ENCODE data around the gene SCO1. TPM values are rescaled to one million over a fixed set of nuclear protein-coding genes. Genes with fewer than 3 reads are reported as not detected.

Gene SCO1
- total RNA-seq, 2 experiments from 2014 or later: 23.7 to 25.3 TPM

Other genes starting within 250 kb of the SCO1 start
- not detected for gene MYH4, start 228.0 kb downstream of the SCO1 start, total RNA-seq
- not detected for gene MYH1, start 179.0 kb downstream of the SCO1 start, total RNA-seq
- gene MYH2, start 147.9 kb downstream of the SCO1 start, total RNA-seq: not detected
- 1 to 10 TPM; 3.9 to 5.5 TPM for gene MYH3, start 40.2 kb downstream of the SCO1 start, total RNA-seq
- 10 to 100 TPM; 16.0 to 16.1 TPM for gene ADPRM, start 61 bp upstream of the SCO1 start, total RNA-seq
- gene TMEM220, start 32.5 kb upstream of the SCO1 start, total RNA-seq: under 1 TPM; 0.42 to 0.50 TPM
- not detected for gene TMEM238L, start 106.6 kb upstream of the SCO1 start, total RNA-seq
- not detected for gene PIRT, start 140.6 kb upstream of the SCO1 start, total RNA-seq

Data from activated CD4-positive, alpha-beta T cell treated with anti-CD3 and anti-CD28 coated beads, Interleukin-2, amount 10 ng/mL, durations not matched to agents 7 days and 5 days (primary cell).